Neural cell (in vitro differentiated cells): ENCODE results near the gene RTN4.

ENCODE experiments used
- EP300 ChIP-seq: fragments of 450-650 bp; conservative IDR thresholded peaks from 2 replicates; pipeline ENCODE4 v1.6.1; 2014; ENCODE audit warnings: antibody characterized with exemption, mild to moderate bottlenecking, moderate library complexity; ENCODE audit not compliant: poor library complexity, severe bottlenecking
- EZH2 ChIP-seq: fragments of 200-600, 300-800 bp; shearing (Covaris generic), sonication (generic); IDR thresholded peaks from 2 replicates; pipeline ENCODE4 v1.6.1; 2014; ENCODE audit warnings: antibody characterized with exemption, low read length, borderline replicate concordance, mild to moderate bottlenecking; ENCODE audit not compliant: insufficient read depth, poor library complexity, severe bottlenecking
- MXI1 ChIP-seq: fragments of 450-650 bp; conservative IDR thresholded peaks from 2 replicates; pipeline ENCODE4 v1.6.1; 2014; ENCODE audit warnings: antibody characterized with exemption, mild to moderate bottlenecking; ENCODE audit not compliant: poor library complexity, severe bottlenecking
- POLR2AphosphoS5 ChIP-seq: IDR thresholded peaks from 2 replicates; pipeline ENCODE4 v1.6.1; 2012
- RAD21 ChIP-seq: fragments of 450-650 bp; conservative IDR thresholded peaks from 2 replicates; pipeline ENCODE4 v1.6.1; 2014; ENCODE audit warnings: antibody characterized with exemption, mild to moderate bottlenecking, moderate library complexity
- REST ChIP-seq: IDR thresholded peaks from 2 replicates; pipeline ENCODE4 v1.6.1; 2012; ENCODE audit warnings: borderline replicate concordance
- SMC3 ChIP-seq: fragments of 450-650 bp; conservative IDR thresholded peaks from 2 replicates; pipeline ENCODE4 v1.6.1; 2014; ENCODE audit warnings: antibody characterized with exemption, mild to moderate bottlenecking, moderate library complexity; ENCODE audit not compliant: poor library complexity
- TAF1 ChIP-seq: IDR thresholded peaks from 2 replicates; pipeline ENCODE4 v1.6.1; 2012; ENCODE audit warnings: low read depth
- TF ChIP-seq, protein P1 (sequence below): fragments of 450-650 bp; IDR thresholded peaks from 2 replicates; pipeline ENCODE4 v1.5.1; 2014; ENCODE audit warnings: antibody characterized with exemption, mild to moderate bottlenecking, moderate library complexity; ENCODE audit not compliant: poor library complexity, severe bottlenecking

DNA sequence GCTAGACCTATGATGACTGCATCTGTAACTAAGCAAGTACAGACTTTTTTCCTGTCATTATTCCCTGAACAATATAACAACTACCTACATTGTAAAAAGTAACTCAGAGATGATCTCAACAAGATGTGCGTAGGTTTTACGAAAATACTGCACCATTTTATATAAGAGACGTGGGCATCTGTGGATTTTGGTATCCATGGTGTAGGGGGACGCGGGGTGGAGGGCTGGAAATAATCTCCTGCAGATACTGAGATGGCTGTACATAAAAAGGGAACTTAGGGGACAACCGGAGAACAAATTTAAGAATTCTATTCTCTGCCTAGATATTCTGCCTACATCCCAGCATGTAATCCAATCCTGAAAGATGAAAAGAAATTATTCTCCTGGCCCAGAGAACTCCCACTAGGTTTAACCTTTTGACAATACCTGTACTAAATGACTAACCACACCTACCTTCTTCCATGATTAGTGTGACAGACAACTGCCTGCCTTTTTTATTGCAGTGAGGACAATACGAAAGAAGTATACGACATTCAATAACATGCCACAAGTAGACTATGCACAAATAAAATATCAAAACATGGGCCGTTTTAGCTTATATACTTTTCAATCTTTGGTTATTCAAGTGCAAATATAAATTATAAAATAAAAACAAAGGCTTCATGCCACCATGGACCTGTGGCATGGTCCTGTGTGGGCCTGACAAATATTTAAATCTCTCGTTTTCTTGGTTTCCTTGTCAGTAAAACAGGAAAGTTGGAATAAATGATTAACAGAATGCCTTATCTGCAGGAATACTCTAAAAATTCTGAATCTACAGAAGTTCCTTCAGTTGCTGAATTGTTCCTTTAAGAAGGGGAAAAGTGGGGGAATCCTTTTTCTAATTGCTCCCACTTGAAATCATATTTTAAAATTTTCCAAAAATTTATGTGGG, 46.3 kb downstream of the RTN4 start:
- TF ChIP-seq EZH2, result no peak
- TF ChIP-seq POLR2AphosphoS5, result no peak
- TF ChIP-seq, protein P1, sequence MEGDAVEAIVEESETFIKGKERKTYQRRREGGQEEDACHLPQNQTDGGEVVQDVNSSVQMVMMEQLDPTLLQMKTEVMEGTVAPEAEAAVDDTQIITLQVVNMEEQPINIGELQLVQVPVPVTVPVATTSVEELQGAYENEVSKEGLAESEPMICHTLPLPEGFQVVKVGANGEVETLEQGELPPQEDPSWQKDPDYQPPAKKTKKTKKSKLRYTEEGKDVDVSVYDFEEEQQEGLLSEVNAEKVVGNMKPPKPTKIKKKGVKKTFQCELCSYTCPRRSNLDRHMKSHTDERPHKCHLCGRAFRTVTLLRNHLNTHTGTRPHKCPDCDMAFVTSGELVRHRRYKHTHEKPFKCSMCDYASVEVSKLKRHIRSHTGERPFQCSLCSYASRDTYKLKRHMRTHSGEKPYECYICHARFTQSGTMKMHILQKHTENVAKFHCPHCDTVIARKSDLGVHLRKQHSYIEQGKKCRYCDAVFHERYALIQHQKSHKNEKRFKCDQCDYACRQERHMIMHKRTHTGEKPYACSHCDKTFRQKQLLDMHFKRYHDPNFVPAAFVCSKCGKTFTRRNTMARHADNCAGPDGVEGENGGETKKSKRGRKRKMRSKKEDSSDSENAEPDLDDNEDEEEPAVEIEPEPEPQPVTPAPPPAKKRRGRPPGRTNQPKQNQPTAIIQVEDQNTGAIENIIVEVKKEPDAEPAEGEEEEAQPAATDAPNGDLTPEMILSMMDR, result no peak
- no peak for TF ChIP-seq RAD21
- no peak for TF ChIP-seq SMC3
- no peak for TF ChIP-seq TAF1
- TF ChIP-seq EP300, result no peak
- no peak for TF ChIP-seq REST
- TF ChIP-seq MXI1, result no peak
